HG03521 (cell line): ENCODE results near the gene VPS54.

ENCODE experiments used
- ATAC-seq: cut with Tn5 transposase; IDR thresholded peaks from one replicate; pipeline ENCODE4 v1.9.1; 2021; ENCODE audit warnings: mild to moderate bottlenecking, moderate library complexity; ENCODE audit not compliant: unreplicated experiment

Gene VPS54

GRCh38 chr2:63914311-63914710 is 104.9 kb downstream of the VPS54 start:
- no peak for ATAC-seq

GRCh38 chr2:63903003-63903402 is 116.2 kb downstream of the VPS54 start:
- no peak for ATAC-seq

DNA sequence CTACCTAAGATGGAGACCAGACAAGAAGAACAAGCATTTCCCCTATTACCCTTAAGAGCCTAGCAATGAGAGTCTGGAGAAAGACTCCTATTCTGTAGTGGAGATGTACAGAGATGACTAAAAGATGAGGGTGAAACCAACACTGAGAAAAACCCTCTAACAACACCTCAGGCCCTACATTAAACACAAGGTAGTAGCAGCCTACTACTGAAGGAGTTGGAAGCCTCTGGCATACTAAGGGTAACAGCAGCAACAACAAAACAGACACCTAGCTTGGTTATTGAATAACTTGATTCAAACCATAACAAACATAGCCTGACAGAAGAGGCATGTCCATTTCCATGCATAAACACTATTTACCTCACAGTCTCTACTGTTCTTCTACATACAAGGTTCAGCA is 117.1 kb downstream of the VPS54 start:
- no peak for ATAC-seq

DNA sequence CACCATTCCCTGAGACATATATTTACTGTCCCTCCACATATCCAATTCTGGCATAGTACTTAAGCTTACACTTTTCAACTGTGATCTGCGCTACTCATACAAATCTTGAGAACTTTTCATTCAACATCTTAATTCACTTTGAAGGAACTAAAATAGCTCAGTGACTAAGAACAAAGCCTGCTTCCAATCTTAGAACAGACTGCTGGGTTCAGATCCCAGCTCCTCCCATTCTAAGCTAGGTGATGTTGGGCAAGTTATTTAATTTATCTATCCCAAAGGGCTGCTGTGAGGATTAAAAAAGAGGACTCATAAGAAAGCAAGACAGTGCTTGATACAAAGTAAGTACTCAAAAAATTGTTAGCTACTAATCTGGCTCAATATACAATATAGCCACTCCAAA is 119.6 kb downstream of the VPS54 start:
- ATAC-seq: no peak

DNA sequence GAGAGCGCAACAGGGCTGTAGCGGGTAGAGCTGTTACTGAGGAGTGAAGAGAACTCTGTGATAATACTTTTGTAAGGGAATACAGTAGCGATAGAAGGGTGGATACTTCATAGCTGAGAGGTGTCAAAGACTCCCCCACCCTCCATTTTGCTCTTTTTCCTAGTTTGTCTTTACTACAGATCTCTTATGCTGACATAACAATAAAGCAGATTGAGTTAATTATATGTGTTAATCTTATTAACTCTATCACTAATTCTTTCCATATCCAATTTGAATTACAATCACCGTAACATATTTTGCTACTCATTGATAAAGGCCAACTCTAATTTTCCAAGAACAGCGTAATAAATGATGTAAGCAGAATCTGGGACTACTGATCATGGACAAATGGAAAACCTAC is 120.4 kb downstream of the VPS54 start:
- no peak for ATAC-seq

- no peak for ATAC-seq
These were observed 125.1 kb downstream of the VPS54 start for GRCh38 chr2:63894167-63894566.

- no peak for ATAC-seq
These were observed 126.1 kb downstream of the VPS54 start for GRCh38 chr2:63893163-63893562.

DNA sequence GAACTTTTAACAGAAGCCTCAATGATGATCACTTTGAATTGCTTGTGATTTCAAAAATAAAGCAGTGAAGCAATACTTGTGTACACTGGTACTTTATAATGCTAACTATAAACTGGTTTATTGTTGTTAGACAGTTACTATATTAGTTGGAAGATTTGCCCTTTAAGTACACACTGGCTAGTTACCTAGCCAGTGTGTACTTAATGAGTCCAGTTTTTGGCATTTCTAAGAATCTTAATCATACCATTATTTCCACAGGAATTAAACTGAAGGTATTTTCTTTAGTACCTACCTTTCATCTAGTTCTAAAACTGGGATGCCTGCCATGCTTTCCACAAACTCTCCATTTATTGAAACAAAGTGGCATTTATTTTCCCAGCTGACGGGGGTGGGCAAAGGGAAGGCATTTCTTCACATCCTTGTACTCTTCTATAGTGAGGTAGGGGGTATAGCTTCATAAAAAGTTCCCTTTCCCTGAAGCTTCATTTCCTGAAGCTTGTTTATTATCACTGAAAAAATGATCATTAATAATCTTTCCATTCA is 127.7 kb downstream of the VPS54 start:
- ATAC-seq: no peak

DNA sequence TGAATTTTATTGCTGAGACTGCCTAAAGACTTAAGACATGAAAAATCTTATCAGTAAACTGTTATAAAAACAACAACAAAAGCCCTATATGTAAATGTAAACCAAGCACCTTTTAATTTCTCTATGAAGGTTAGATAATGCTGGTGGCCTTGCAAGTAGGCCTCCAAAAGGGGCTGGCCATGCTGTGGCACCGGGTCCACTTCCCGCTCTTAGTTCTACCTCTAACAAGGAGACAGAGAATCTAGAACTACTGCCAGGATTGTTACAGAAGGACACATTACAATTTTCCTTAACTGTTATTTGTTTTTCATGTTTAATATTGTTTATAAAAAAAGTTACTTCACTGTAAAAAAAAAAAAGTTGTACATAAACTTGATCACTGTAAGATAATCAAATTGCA is 128.6 kb downstream of the VPS54 start:
- ATAC-seq: no peak

GRCh38 chr2:63888490-63889402 is 130.5 kb downstream of the VPS54 start:
- peak; percentile 71 for ATAC-seq

- no peak for ATAC-seq
These were observed 131.2 kb downstream of the VPS54 start for GRCh38 chr2:63888053-63888452.

DNA sequence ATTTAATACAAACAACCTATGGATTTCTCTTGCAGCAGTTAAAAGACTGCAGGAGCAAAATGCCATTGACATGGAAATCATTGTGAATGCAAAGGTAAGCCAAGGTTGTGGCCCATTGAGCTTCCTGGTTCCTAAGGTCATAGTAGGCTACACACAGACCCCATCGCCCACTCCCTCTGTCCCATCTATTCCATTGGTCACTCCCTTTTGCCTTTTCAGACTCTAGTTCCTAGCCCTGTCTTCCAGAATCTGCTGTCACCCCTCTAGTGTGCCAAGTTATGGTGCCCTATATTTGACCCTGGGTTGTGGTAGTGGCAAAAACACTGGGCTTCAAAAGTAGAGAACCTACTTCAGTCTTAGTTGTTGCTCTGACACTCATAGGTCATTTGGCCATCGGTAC is 132.8 kb downstream of the VPS54 start:
- ATAC-seq: no peak

DNA sequence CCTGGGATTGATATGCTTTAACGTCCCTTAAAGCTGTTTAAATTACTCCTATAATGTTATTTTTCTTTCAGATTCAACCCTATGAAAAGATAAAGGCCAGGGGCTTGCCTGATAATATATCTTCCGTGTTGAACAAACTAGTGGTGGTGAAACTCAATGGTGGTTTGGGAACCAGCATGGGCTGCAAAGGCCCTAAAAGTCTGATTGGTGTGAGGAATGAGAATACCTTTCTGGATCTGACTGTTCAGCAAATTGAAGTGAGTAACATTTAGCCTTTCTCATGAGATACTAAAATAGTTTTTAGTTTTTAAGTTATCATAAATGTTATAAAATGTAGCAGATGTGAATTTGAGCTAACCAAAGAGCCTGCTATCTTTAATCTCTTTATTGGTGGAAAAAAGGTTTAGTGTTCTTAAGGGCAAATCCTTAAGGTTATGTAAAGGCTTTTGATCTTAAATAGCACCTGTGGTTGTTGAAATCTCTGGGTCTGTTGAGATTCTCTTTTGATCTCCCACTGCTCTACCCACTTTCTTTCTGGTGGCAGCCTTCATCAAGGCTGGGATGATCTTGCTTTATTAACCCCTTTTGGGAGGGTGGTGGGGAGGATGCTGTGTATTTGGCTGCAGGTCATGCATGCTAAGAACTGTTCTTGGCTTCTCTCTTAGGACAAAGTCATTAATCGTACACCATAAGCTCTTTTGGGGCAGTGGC is 136.7 kb downstream of the VPS54 start:
- no peak for ATAC-seq

DNA sequence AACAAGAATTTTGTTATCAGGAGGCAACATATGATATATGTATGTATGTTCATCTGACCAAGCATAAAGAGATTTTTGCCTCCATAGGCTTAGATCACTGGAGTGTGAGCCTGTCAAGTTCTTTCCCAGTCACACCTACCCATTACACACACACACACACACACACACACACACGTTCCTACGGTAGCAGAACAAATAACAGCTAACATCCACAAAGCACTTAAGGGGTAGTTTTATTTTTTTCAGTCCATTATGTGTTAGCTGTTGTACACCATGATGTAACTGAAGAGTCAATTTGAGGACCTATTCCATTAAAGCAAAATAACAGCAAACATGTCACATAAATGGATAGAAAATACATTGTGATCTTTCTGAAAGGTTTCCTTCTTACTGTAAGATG is 138.0 kb downstream of the VPS54 start:
- ATAC-seq: no peak

GRCh38 chr2:63880625-63881024 is 138.6 kb downstream of the VPS54 start:
- ATAC-seq: no peak

DNA sequence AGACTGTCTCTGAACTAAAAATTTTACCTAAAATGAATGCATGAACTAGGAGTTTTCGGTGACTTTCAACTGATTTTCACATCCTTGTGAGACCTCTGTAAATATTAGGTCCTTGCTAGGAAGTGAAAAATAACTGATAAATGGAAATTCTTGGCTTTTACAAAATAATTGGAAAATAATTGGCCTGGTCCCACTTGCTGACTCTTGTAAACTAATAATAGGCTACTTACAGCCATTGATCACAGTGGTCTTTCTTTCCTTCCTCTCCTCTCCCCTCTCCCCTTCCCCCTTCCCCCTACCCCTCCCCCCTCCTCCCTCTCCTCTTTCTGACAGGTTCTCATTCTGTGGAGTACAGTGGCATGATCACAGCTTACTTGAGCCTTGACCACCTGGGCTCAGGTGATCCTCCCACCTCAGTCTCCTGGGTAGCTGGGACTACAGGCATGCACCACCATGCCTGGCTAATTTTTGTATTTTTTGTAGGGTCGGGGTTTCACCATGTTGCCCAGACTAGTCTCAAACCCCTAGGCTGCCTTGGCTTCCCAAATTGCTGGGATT is 139.3 kb downstream of the VPS54 start:
- ATAC-seq: no peak

DNA sequence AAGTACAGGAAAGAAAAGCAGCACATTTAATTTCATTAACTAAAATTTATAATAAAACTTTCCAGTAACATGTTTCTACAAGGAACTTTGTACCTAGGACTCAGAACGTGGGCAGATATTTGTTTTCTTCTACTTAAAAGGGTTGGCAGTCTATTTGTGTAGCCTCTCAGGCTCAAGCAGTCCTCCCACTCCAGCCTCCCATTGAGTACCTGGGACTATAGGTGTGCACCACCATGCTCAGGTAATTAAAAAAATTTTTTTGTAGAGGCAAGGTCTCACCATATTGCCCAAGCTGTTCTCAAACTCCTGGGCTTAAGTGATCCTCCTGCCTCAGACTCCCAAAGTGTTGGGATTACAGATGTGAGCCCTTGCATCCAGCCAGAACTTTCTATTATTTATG is 140.7 kb downstream of the VPS54 start:
- ATAC-seq: no peak

GRCh38 chr2:63876311-63876710 is 142.9 kb downstream of the VPS54 start:
- no peak for ATAC-seq

GRCh38 chr2:63875559-63876245 is 143.5 kb downstream of the VPS54 start:
- ATAC-seq: no peak

GRCh38 chr2:63875131-63875527 is 144.1 kb downstream of the VPS54 start:
- no peak for ATAC-seq
